H9 (cell line): ENCODE measurements around the gene DUSP1. TPM values are rescaled to one million over a fixed set of nuclear protein-coding genes. Genes with fewer than 3 reads are reported as not detected.

ENCODE experiments used
- DNase-seq: peaks from one replicate; pipeline ENCODE4 v3.0.0-alpha.2; 2017
- H2AFZ ChIP-seq: one replicate; pipeline ENCODE4 v1.6.1; 2013; ENCODE audit warnings: mild to moderate bottlenecking, low read length, control low read depth, moderate library complexity
- H2AK5ac ChIP-seq: 2 replicates; pipeline ENCODE4 v1.6.1; 2013; ENCODE audit warnings: low read length, control low read depth, mixed read lengths; ENCODE audit not compliant: insufficient read length
- H2BK120ac ChIP-seq: one replicate; pipeline ENCODE4 v1.6.1; 2013; ENCODE audit warnings: low read depth, mild to moderate bottlenecking, low read length, control low read depth, inconsistent platforms; ENCODE audit not compliant: poor library complexity, severe bottlenecking
- H2BK12ac ChIP-seq: 2 replicates; pipeline ENCODE4 v1.6.1; 2013; ENCODE audit warnings: low read length, control low read depth, mixed read lengths, low read depth; ENCODE audit not compliant: insufficient read length
- H2BK15ac ChIP-seq: 2 replicates; pipeline ENCODE4 v1.6.1; 2013; ENCODE audit warnings: low read depth, low read length, control low read depth
- H2BK20ac ChIP-seq: one replicate; pipeline ENCODE4 v1.6.1; 2013; ENCODE audit warnings: low read depth, mild to moderate bottlenecking, low read length, control low read depth, inconsistent platforms; ENCODE audit not compliant: poor library complexity, severe bottlenecking
- H2BK5ac ChIP-seq: 2 replicates; pipeline ENCODE4 v1.6.1; 2013; ENCODE audit warnings: low read length, control low read depth, mixed read lengths; ENCODE audit not compliant: insufficient read length
- H3K14ac ChIP-seq: 2 replicates; pipeline ENCODE4 v1.6.1; 2013; ENCODE audit warnings: low read length, control low read depth; ENCODE audit not compliant: insufficient read depth
- H3K18ac ChIP-seq: 2 replicates; pipeline ENCODE4 v1.6.1; 2013; ENCODE audit warnings: low read depth, mild to moderate bottlenecking, mixed read lengths, low read length, control low read depth; ENCODE audit not compliant: insufficient read length
- H3K23ac ChIP-seq: 2 replicates; pipeline ENCODE4 v1.6.1; 2013; ENCODE audit warnings: low read length, control low read depth, mixed read lengths, low read depth; ENCODE audit not compliant: insufficient read length
- H3K23me2 ChIP-seq: 2 replicates; pipeline ENCODE4 v1.6.1; 2013; ENCODE audit warnings: low read depth, mild to moderate bottlenecking, mixed read lengths, low read length, control low read depth; ENCODE audit not compliant: insufficient read length, poor library complexity, severe bottlenecking
- H3K27ac ChIP-seq: 2 replicates; pipeline ENCODE4 v1.5.1; 2013; ENCODE audit warnings: low read length, control low read depth, mixed read lengths, low read depth; ENCODE audit not compliant: insufficient read length
- H3K27me3 ChIP-seq: 2 replicates; pipeline ENCODE4 v1.6.1; 2013; ENCODE audit warnings: low read length, control low read depth, inconsistent platforms; ENCODE audit not compliant: insufficient read depth
- H3K4ac ChIP-seq: 2 replicates; pipeline ENCODE4 v1.6.1; 2013; ENCODE audit warnings: low read depth, mild to moderate bottlenecking, control low read depth, inconsistent platforms, low read length, moderate library complexity
- H3K4me1 ChIP-seq: 2 replicates; pipeline ENCODE4 v1.6.1; 2013; ENCODE audit warnings: low read length, control low read depth, inconsistent platforms; ENCODE audit not compliant: insufficient read depth
- H3K4me2 ChIP-seq: 2 replicates; pipeline ENCODE4 v1.6.1; 2013; ENCODE audit warnings: low read length, control low read depth, mixed read lengths; ENCODE audit not compliant: insufficient read length, insufficient read depth
- H3K56ac ChIP-seq: 2 replicates; pipeline ENCODE4 v1.6.1; 2013; ENCODE audit warnings: low read depth, mild to moderate bottlenecking, mixed read lengths, low read length, control low read depth; ENCODE audit not compliant: insufficient read length
- H3K79me1 ChIP-seq: 2 replicates; pipeline ENCODE4 v1.6.1; 2013; ENCODE audit warnings: low read depth, mild to moderate bottlenecking, moderate library complexity, low read length, control low read depth, inconsistent platforms; ENCODE audit not compliant: insufficient read depth, poor library complexity, severe bottlenecking
- H3K79me2 ChIP-seq: 2 replicates; pipeline ENCODE4 v1.6.1; 2013; ENCODE audit warnings: low read length, control low read depth, inconsistent platforms; ENCODE audit not compliant: insufficient read depth
- H3K9ac ChIP-seq: 2 replicates; pipeline ENCODE4 v1.6.1; 2013; ENCODE audit warnings: low read length, control low read depth, mixed read lengths; ENCODE audit not compliant: insufficient read length; ENCODE audit errors: extremely low read depth
- H3K9me3 ChIP-seq: one replicate; pipeline ENCODE4 v1.6.1; 2013; ENCODE audit warnings: low read depth, low read length, inconsistent platforms; ENCODE audit not compliant: control insufficient read depth
- H3T11ph ChIP-seq: one replicate; pipeline ENCODE4 v1.6.1; 2013; ENCODE audit warnings: mild to moderate bottlenecking, low read length, control low read depth, inconsistent platforms
- H4K20me1 ChIP-seq: one replicate; pipeline ENCODE4 v1.6.1; 2013; ENCODE audit not compliant: control insufficient read depth, insufficient read length, insufficient read depth
- H4K5ac ChIP-seq: 2 replicates; pipeline ENCODE4 v1.6.1; 2013; ENCODE audit warnings: low read depth, mild to moderate bottlenecking, mixed read lengths, low read length, control low read depth; ENCODE audit not compliant: insufficient read length
- H4K8ac ChIP-seq: replicated peaks from 2 replicates; pipeline ENCODE4 v1.6.1; 2013; ENCODE audit warnings: low read length, control low read depth, mixed read lengths, low read depth; ENCODE audit not compliant: insufficient read length
- H4K91ac ChIP-seq: 2 replicates; pipeline ENCODE4 v1.6.1; 2013; ENCODE audit warnings: low read depth, mild to moderate bottlenecking, moderate library complexity, mixed read lengths, low read length, control low read depth; ENCODE audit not compliant: insufficient read length
- H3K27ac Mint-ChIP-seq, 3 experiments: 2 replicates in 2 of 3; 3 replicates in 1 of 3; pipeline ENCODE4 v1.8.0; 2020 to 2021; ENCODE audit warnings: mixed read lengths in 3 of 3, mild to moderate bottlenecking in 1 of 3, moderate library complexity in 1 of 3
- H3K27me3 Mint-ChIP-seq: 2 replicates; pipeline ENCODE4 v1.8.0; 2021; ENCODE audit warnings: low read depth, mild to moderate bottlenecking, moderate library complexity, mixed read lengths
- H3K36me3 Mint-ChIP-seq, 3 experiments: 2 replicates in 2 of 3; 3 replicates in 1 of 3; pipeline ENCODE4 v1.8.0; 2020 to 2021; ENCODE audit warnings: low read depth in 3 of 3, mixed read lengths in 3 of 3; ENCODE audit not compliant: insufficient read depth in 1 of 3
- H3K4me1 Mint-ChIP-seq, 2 experiments: 2 replicates each; pipeline ENCODE4 v1.8.0; 2020; ENCODE audit warnings: mixed read lengths in 2 of 2
- H3K4me3 Mint-ChIP-seq, 2 experiments: 2 replicates in 1 of 2; 3 replicates in 1 of 2; pipeline ENCODE4 v1.8.0; 2020 to 2021; ENCODE audit warnings: mild to moderate bottlenecking in 2 of 2, mixed read lengths in 2 of 2, moderate library complexity in 1 of 2
- H3K9me3 Mint-ChIP-seq, 2 experiments: 2 replicates in 1 of 2; 3 replicates in 1 of 2; pipeline ENCODE4 v1.8.0; 2020; ENCODE audit warnings: mild to moderate bottlenecking in 2 of 2, mixed read lengths in 2 of 2, moderate library complexity in 1 of 2
- CTCF ChIP-seq: fragments of 200-600 bp; sonication (generic); conservative IDR thresholded peaks from 3 replicates; pipeline ENCODE4 v1.8.0; 2021; ENCODE audit warnings: antibody characterized with exemption, mild to moderate bottlenecking
- WGBS: extraction: QIAGEN DNeasy Blood & Tissue Kit; methylation state at CpG from one replicate; pipeline ENCODE4 v1.1.7; 2013; ENCODE audit warnings: missing lambda C conversion rate, low lambda C conversion rate, mixed read lengths; ENCODE audit not compliant: insufficient read length; ENCODE audit errors: extremely low coverage; 5-methylcytosine and 5-hydroxymethylcytosine counted together
- total RNA-seq: library from RNA; stranded (reverse); gene quantifications from 2 replicates; pipeline ENCODE4 v1.2.1, GENCODE V29; 2021

Gene DUSP1
- total RNA-seq, 1 experiment from 2014 or later, result 10.9 TPM

GRCh38 chr5:172758834-172759149 is 12.2 kb downstream of the DUSP1 start:
- peaks cover 50% of the 10 kb centered on the region for H3K27me3 Mint-ChIP-seq
- no peak overlapping the region; a peak in 1 of 7 replicates for H3K27ac Mint-ChIP-seq
- no peaks in the 10 kb centered on the region for H3K23me2 ChIP-seq
- H4K20me1 ChIP-seq, result no peaks in the 10 kb centered on the region
- no peak overlapping the region for H2BK5ac ChIP-seq
- H3K27ac ChIP-seq, result no peak overlapping the region
- H3K14ac ChIP-seq, result no peak overlapping the region
- H2BK120ac ChIP-seq, result no peak overlapping the region
- H2AK5ac ChIP-seq, result no peak overlapping the region
- no peak overlapping the region for H2AFZ ChIP-seq
- no peak for DNase-seq
- peaks cover 4 to 6% of the 10 kb centered on the region in 2 experiments; a peak in 3 of 5 replicates for H3K9me3 Mint-ChIP-seq
- no peak overlapping the region for H3K4ac ChIP-seq
- no peak for TF ChIP-seq CTCF
- H2BK12ac ChIP-seq, result no peak overlapping the region
- no peak overlapping the region for H2BK15ac ChIP-seq
- no peak overlapping the region for H3T11ph ChIP-seq
- WGBS, result no CpG with 5 or more reads among the region's 6 CpGs
- H3K36me3 Mint-ChIP-seq, result peaks cover 0 to 4% (median 0%) of the 10 kb centered on the region in 3 experiments; a peak in 2 of 7 replicates
- no peak overlapping the region for H3K4me2 ChIP-seq
- H4K91ac ChIP-seq, result no peak overlapping the region
- H3K9me3 ChIP-seq, result no peaks in the 10 kb centered on the region
- H3K9ac ChIP-seq, result no peak overlapping the region
- no peak overlapping the region for H3K23ac ChIP-seq
- no peak overlapping the region for H4K8ac ChIP-seq
- H3K79me2 ChIP-seq, result no peaks in the 10 kb centered on the region
- H3K4me1 ChIP-seq, result peaks cover 2% of the 10 kb centered on the region; the same call in 1 of the 2 replicates
- no peak overlapping the region for H4K5ac ChIP-seq
- H3K79me1 ChIP-seq, result no peaks in the 10 kb centered on the region
- peak overlapping the region; percentile 2 for H3K18ac ChIP-seq
- no peak overlapping the region for H2BK20ac ChIP-seq
- no peak overlapping the region for H3K4me3 Mint-ChIP-seq
- no peak overlapping the region for H3K56ac ChIP-seq
- peaks cover 14% of the 10 kb centered on the region in 2 experiments for H3K4me1 Mint-ChIP-seq
- no peaks in the 10 kb centered on the region; the same call in 1 of the 2 replicates for H3K27me3 ChIP-seq
